ENCODE data around the gene CMTM1.

Gene CMTM1

GRCh38 chr16:66581246-66581952 lies 15.2 kb downstream of the CMTM1 start:
- no peaks in the 10 kb centered on the region for H3K79me2 ChIP-seq (ENCODE audit: control insufficient read depth, low read length)
- no peaks in the 10 kb centered on the region for H3K36me3 ChIP-seq (ENCODE audit: control insufficient read depth, low read length)
- H3K4me2 ChIP-seq (ENCODE audit: low read length) = no peak overlapping the region
- no peak overlapping the region for H3K4me3 ChIP-seq (ENCODE audit: low read length)
- no peak overlapping the region for H3K27ac ChIP-seq (ENCODE audit: low read depth, low read length)
- H3K27me3 ChIP-seq (ENCODE audit: control insufficient read depth, low read length) = 0 out of 2 replicates have a peak, but pooled peaks cover 2% of the 10 kb centered on the region
- H3K9me3 ChIP-seq (ENCODE audit: control insufficient read depth, insufficient read depth, low read length) = no peaks in the 10 kb centered on the region
- H3K9me2 ChIP-seq (replicated peaks; ENCODE audit: control insufficient read depth, low read length) = no peaks in the 10 kb centered on the region
- peaks cover 4% of the 10 kb centered on the region; the same call in 1 of the 2 replicates for H3K4me1 ChIP-seq (ENCODE audit: control insufficient read depth, low read length)
- TF ChIP-seq EZH2phosphoT487 (IDR thresholded peaks at IDR 0.05; ENCODE audit: borderline replicate concordance, low read length) (no peak), CTCF (IDR thresholded peaks at IDR 0.05; ENCODE audit: low read depth, low read length, poor library complexity, severe bottlenecking) (no peak)
- no peaks in the 10 kb centered on the region for H3F3A ChIP-seq (ENCODE audit: control insufficient read depth, insufficient read depth)
- H4K20me1 ChIP-seq (ENCODE audit: control insufficient read depth, insufficient read depth, low read depth, low read length) = no peaks in the 10 kb centered on the region

GRCh38 chr16:66585481-66586239 lies 19.4 kb downstream of the CMTM1 start:
- Histone ChIP-seq H4K20me1 (ENCODE audit: control insufficient read depth, insufficient read depth, low read depth, low read length) (no peaks in the 10 kb centered on the region), H3F3A (ENCODE audit: control insufficient read depth, insufficient read depth) (no peaks in the 10 kb centered on the region), H3K9me3 (ENCODE audit: control insufficient read depth, insufficient read depth, low read length) (no peaks in the 10 kb centered on the region), H3K9me2 (replicated peaks; ENCODE audit: control insufficient read depth, low read length) (no peaks in the 10 kb centered on the region), H3K4me1 (ENCODE audit: control insufficient read depth, low read length) (peaks cover 10% of the 10 kb centered on the region; the same call in 1 of the 2 replicates), H3K4me3 (ENCODE audit: low read length) (no peak overlapping the region), H3K4me2 (ENCODE audit: low read length) (no peak overlapping the region), H3K36me3 (ENCODE audit: control insufficient read depth, low read length) (no peaks in the 10 kb centered on the region), H3K79me2 (ENCODE audit: control insufficient read depth, low read length) (no peaks in the 10 kb centered on the region), H3K27me3 (ENCODE audit: control insufficient read depth, low read length) (peaks cover 11% of the 10 kb centered on the region), H3K27ac (ENCODE audit: low read depth, low read length) (no peak overlapping the region)
- TF ChIP-seq CTCF (IDR thresholded peaks at IDR 0.05; ENCODE audit: low read depth, low read length, poor library complexity, severe bottlenecking) (no peak), EZH2phosphoT487 (IDR thresholded peaks at IDR 0.05; ENCODE audit: borderline replicate concordance, low read length) (no peak)

GRCh38 chr16:66587881-66588600 lies 21.8 kb downstream of the CMTM1 start:
- TF ChIP-seq EZH2phosphoT487 (IDR thresholded peaks at IDR 0.05; ENCODE audit: borderline replicate concordance, low read length) (no peak), CTCF (IDR thresholded peaks at IDR 0.05; ENCODE audit: low read depth, low read length, poor library complexity, severe bottlenecking) (no peak)
- no peaks in the 10 kb centered on the region for H3K36me3 ChIP-seq (ENCODE audit: control insufficient read depth, low read length)
- peaks cover 10% of the 10 kb centered on the region; the same call in 1 of the 2 replicates for H3K4me1 ChIP-seq (ENCODE audit: control insufficient read depth, low read length)
- no peaks in the 10 kb centered on the region for H3K9me2 ChIP-seq (replicated peaks; ENCODE audit: control insufficient read depth, low read length)
- no peaks in the 10 kb centered on the region for H3K9me3 ChIP-seq (ENCODE audit: control insufficient read depth, insufficient read depth, low read length)
- H3K4me2 ChIP-seq (ENCODE audit: low read length) = no peak overlapping the region
- no peak overlapping the region for H3K4me3 ChIP-seq (ENCODE audit: low read length)
- no peaks in the 10 kb centered on the region for H3F3A ChIP-seq (ENCODE audit: control insufficient read depth, insufficient read depth)
- H3K79me2 ChIP-seq (ENCODE audit: control insufficient read depth, low read length) = no peaks in the 10 kb centered on the region
- H3K27me3 ChIP-seq (ENCODE audit: control insufficient read depth, low read length) = peaks cover 16% of the 10 kb centered on the region
- H3K27ac ChIP-seq (ENCODE audit: low read depth, low read length) = no peak overlapping the region
- H4K20me1 ChIP-seq (ENCODE audit: control insufficient read depth, insufficient read depth, low read depth, low read length) = no peaks in the 10 kb centered on the region
